ENCODE data around the gene C1orf141.

Gene C1orf141

DNA sequence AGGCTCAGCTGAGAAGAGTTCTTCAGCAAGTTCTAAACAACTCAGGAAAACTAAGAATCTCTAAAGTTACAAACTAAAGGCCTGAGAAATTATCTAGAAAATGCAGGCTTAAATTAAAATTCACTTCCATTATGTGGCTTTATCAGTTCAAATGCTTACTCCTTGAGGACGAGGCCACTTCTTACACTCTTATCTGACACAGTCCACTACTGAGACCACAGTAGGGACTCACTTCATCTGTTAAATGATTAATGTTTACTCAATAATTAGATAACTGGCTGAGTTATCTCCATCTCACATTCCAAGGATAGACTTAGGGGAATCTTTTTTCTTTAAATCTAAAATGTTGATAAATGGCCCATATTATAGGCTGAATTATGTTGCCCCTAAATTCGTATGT, 1.6 kb downstream of the C1orf141 start:
- Mint-ChIP-seq H3K4me1 (peaks cover 4 to 7% of the 10 kb centered on the region in 2 donors), H3K36me3 (peaks cover 0 to 4% of the 10 kb centered on the region in 2 donors), H3K27ac (no peak overlapping the region), H3K4me3 (no peak overlapping the region), H3K27me3 (peaks cover 7 to 9% of the 10 kb centered on the region in 2 donors), H3K9me3 (no peaks in the 10 kb centered on the region)
- ATAC-seq (replicated peaks) (no peak), DNase-seq (no peak)

DNA sequence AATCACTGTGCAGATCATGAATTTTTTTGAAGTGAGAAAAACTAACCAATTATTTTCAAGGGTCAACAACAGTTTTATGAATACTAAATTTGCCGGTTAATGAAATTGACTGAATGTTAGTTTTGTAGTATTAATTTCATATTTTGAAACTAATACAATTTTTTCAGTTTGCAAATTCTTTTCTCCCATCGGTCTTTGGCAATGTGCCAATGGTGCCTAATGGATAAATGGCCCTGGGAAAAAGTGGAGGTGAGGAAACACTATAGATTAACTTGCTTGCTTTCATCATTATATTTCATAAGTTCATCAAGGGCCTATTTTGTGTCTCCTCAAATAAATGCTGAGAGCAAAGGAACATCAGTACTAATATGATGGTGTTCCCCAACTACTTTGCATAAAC, 4.1 kb downstream of the C1orf141 start:
- no peaks in the 10 kb centered on the region for H3K9me3 Mint-ChIP-seq
- peaks cover 0 to 4% of the 10 kb centered on the region in 2 donors for H3K36me3 Mint-ChIP-seq
- no peak overlapping the region for H3K4me3 Mint-ChIP-seq
- H3K27me3 Mint-ChIP-seq, result peaks cover 7 to 9% of the 10 kb centered on the region in 2 donors
- peaks cover 4 to 7% of the 10 kb centered on the region in 2 donors for H3K4me1 Mint-ChIP-seq
- DNase-seq (no peak), ATAC-seq (replicated peaks) (no peak)
- no peak overlapping the region for H3K27ac Mint-ChIP-seq

DNA sequence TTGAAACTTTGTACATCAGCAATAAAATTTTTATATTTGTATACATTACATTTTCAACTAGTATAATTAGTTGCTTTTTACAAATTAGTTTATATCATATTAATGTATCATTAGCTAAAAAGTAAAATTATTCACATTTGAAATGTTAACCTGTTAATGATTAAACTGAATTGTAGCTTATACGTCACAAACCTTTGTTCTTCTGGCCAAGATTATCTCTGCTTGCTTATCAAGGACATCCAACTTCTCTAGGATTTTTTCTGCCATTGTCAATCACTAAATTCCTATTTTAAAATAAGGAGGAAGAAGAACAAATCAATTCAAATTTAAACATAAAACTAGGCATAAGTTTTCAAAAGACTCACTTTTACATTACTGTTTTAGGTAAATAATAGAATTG, 7.8 kb downstream of the C1orf141 start:
- no peaks in the 10 kb centered on the region for H3K36me3 Mint-ChIP-seq
- DNase-seq, result no peak

DNA sequence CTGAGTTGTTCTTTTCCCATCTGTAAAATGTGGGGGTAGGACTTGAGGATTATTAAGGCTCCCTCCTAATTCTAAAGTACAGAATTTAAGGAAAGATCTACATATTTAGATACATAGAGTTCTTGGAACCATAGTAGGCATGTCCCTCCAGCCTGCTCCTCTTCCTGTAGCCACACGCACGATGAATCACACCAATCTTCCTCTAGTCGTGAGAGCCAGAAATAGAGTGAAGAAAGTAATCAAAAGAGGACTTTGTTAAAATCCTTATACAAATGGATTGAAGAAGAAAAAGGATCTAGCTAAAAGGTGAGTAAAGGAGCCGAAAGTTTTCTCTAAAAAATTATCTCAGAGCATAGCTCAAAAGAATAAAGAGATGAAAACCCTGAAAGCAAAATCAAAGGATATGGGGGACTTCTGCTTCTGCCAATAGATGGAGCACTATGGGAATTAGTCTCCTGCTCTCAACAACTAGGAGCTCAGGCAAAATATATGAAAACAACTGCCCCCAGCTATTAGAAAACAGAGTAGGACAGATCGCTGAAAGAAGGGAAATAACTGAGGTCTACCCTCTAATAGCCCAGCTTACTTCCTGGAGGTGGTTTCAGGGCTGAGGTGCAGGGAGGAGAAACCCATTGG, 8.5 kb downstream of the C1orf141 start:
- Mint-ChIP-seq H3K27ac (no peak overlapping the region), H3K9me3 (no peaks in the 10 kb centered on the region), H3K4me1 (no peaks in the 10 kb centered on the region), H3K27me3 (no peaks in the 10 kb centered on the region), H3K4me3 (no peak overlapping the region), H3K36me3 (no peaks in the 10 kb centered on the region)
- DNase-seq (no peak), ATAC-seq (replicated peaks) (no peak)

More for the DNA sequence above, 7.8 kb downstream of the C1orf141 start:
- H3K4me3 Mint-ChIP-seq, result no peak overlapping the region
- H3K4me1 Mint-ChIP-seq, result no peaks in the 10 kb centered on the region
- no peak for ATAC-seq (replicated peaks)
- H3K9me3 Mint-ChIP-seq, result no peaks in the 10 kb centered on the region
- no peak overlapping the region for H3K27ac Mint-ChIP-seq
- no peaks in the 10 kb centered on the region for H3K27me3 Mint-ChIP-seq

DNA sequence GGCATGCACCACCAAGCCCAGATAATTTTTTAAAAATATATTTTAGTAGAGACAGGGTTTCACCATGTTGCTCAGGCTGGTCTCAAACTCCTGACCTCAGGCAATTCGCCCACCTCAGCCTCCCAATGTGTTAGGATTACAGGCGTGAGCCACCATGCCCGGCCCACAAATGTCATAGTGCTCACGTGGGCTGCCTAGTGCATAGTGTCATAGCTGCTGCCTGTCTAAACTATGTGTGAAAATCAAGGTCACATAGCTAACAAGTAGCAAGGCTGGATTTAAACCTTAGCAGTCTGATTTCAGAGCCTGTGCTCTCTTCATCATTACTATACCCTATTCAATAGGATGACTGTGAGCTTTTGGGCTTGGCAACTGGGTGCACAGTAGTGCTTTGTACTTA, 10.3 kb downstream of the C1orf141 start:
- Mint-ChIP-seq H3K9me3 (no peaks in the 10 kb centered on the region), H3K36me3 (no peaks in the 10 kb centered on the region), H3K27me3 (no peaks in the 10 kb centered on the region), H3K4me3 (no peak overlapping the region), H3K27ac (no peak overlapping the region), H3K4me1 (no peaks in the 10 kb centered on the region)
- DNase-seq, result no peak
- ATAC-seq (replicated peaks), result no peak

DNA sequence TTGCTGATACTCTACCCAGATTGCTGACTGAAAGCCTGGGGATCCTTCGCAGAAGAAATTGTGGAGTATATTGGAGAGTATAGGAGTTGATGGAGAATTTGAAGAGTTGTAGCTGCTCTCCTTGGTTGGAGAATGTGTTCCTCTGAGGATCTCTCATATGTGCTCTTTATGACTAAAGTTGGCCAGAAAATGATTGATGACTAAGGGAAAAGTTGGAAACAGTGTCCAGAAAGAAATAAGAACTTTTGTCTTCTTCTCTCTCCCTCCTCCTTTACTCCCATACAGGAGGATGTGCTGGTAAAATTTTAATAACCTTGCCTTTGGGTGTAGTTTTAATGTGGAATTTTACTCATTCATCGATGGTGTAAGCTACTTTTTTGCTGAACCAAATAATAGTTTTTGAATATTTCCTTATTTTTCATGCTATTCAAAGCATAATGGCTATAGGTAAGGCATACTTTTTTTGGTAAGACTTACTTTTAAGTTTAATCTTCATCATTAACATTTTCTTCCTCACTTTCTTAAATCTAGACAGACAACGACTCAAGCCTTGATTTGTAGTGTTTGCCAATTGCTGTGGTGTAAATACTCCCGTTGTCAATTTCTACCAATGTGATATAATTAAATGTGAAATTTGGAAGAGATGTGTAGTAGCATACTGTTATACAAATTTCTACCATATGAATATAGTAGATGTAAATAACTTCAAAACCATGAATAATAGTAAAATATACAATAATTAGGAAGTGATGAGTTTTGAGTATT, 13.7 kb downstream of the C1orf141 start:
- Mint-ChIP-seq H3K4me3 (no peak overlapping the region), H3K27ac (no peak overlapping the region), H3K27me3 (no peaks in the 10 kb centered on the region), H3K9me3 (no peaks in the 10 kb centered on the region), H3K36me3 (no peaks in the 10 kb centered on the region), H3K4me1 (no peaks in the 10 kb centered on the region)
- no peak for DNase-seq
- no peak for ATAC-seq (replicated peaks)

DNA sequence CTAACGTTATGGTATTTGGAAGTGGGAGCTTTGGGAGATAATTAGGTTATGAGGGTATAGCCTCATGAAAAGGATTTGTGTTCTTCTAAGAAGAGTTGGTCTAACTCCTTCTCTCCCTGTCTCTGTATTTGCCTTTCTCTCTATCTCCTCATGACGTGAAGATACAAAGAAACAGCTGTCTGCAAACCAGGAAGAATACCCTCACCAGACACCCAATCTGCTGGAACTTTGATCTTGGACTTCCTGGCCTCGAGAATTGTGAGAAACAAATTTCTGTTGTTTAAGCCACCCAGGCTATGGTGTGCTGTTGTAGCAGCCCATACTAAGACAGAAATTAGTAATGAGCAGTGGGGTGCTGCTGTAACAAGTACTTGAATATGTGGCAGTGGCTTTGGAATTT, 16.1 kb downstream of the C1orf141 start:
- ATAC-seq (replicated peaks), result no peak
- H3K4me1 Mint-ChIP-seq, result no peaks in the 10 kb centered on the region
- no peak for DNase-seq

DNA sequence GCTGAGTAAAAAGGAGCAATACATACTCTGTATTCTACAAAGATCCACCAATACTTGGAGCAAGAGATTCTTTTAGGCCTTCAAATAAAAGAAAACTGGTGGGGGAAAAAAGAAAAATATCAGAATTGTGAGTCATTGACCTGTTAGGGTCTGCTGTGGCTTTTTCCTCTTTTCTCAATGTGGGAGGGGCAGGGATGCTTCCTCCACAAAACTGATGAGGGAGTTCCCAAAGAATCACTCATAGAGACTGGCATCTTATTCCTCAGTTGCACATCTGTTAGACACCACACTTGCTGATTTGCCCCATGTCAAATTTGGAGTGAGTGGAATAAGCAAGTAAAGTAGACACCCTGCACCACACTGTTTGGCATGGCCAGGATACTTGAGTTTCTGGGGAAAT, 16.6 kb downstream of the C1orf141 start:
- no peaks in the 10 kb centered on the region for H3K27me3 Mint-ChIP-seq
- ATAC-seq (replicated peaks) (no peak), DNase-seq (no peak)
- peaks cover 2 to 4% of the 10 kb centered on the region in 2 donors for H3K9me3 Mint-ChIP-seq
- H3K4me3 Mint-ChIP-seq, result no peak overlapping the region
- H3K4me1 Mint-ChIP-seq, result no peaks in the 10 kb centered on the region
- peaks cover 2 to 4% of the 10 kb centered on the region in 2 donors for H3K36me3 Mint-ChIP-seq
- H3K27ac Mint-ChIP-seq, result no peak overlapping the region

More for the DNA sequence above, 16.1 kb downstream of the C1orf141 start:
- Mint-ChIP-seq H3K4me3 (no peak overlapping the region), H3K27ac (no peak overlapping the region), H3K27me3 (no peaks in the 10 kb centered on the region), H3K36me3 (peaks cover 2 to 4% of the 10 kb centered on the region in 2 donors), H3K9me3 (peaks cover 2 to 4% of the 10 kb centered on the region in 2 donors)

DNA sequence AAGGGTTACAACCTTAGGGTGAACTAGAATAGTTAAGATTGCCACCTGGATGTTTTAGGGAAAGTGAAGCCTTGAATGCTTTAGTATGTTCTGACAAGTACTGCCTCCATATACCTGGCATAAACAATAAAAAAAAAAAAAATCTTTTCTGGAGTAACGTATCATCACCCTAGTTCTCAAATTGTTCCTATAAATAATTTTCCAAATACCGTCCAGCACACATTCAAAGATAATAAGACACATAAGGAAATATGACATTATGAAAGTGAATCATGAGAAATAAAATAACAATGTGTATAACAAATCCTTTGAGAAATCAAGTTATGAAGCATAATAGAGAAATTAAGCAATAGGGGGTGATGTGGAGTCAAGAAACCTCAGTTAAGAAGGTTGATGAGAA, 20.6 kb downstream of the C1orf141 start:
- DNase-seq (no peak), ATAC-seq (replicated peaks) (no peak)
- H3K9me3 Mint-ChIP-seq, result peaks cover 2 to 4% of the 10 kb centered on the region in 2 donors
- H3K36me3 Mint-ChIP-seq, result peaks cover 2 to 4% of the 10 kb centered on the region in 2 donors
- H3K4me3 Mint-ChIP-seq, result no peak overlapping the region
- no peaks in the 10 kb centered on the region for H3K27me3 Mint-ChIP-seq
- no peak overlapping the region for H3K27ac Mint-ChIP-seq
- H3K4me1 Mint-ChIP-seq, result peaks cover 9 to 24% of the 10 kb centered on the region in 2 donors

DNA sequence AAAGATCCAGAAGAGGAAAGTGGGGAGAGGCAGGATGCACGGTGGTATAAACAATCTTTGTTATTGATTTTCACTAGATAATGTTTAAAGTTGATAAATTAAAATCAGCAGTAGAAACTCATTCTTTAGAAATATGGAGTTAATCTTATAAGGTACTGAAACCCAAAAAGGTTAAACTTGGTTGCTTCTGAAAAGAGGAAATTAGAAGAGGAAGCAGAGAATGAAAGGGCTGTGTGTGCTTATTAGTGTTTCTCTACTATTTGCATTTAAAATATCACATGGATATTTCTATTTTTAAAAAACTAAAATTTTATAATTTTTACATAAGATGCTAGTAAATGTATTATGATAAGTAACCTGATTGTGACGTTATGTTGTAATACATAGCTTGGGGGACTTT, 24.4 kb downstream of the C1orf141 start:
- Mint-ChIP-seq H3K9me3 (peaks cover 2 to 4% of the 10 kb centered on the region in 2 donors), H3K27ac (no peak overlapping the region)
- ATAC-seq (replicated peaks), result peak; percentile 73

DNA sequence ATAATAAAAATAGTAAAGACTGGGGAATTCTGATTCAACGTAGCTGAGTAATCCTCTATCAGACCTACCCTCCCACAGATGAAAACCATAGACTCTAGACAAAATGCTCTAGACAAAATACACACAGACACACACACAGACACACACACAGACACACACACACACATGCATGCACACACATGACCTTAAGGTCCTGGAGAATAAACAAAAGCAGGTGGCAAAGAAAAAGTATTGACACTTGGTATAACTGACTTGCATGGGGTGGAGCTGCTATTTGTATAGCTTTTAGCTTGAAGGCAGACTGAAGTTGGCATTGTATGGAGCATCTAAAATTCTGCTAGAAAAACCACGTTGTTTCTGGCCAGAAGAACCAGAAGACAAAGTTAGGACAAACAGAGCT, 29.3 kb downstream of the C1orf141 start:
- no peak overlapping the region for H3K4me3 Mint-ChIP-seq
- no peak overlapping the region for H3K27ac Mint-ChIP-seq
- ATAC-seq (replicated peaks) (no peak), DNase-seq (no peak)
- peaks cover 7 to 24% of the 10 kb centered on the region in 2 donors for H3K4me1 Mint-ChIP-seq
- H3K36me3 Mint-ChIP-seq, result no peaks in the 10 kb centered on the region
- no peaks in the 10 kb centered on the region for H3K27me3 Mint-ChIP-seq
- H3K9me3 Mint-ChIP-seq, result no peaks in the 10 kb centered on the region

More for the DNA sequence above, 24.4 kb downstream of the C1orf141 start:
- Mint-ChIP-seq H3K4me1 (peaks cover 11 to 36% of the 10 kb centered on the region in 2 donors), H3K4me3 (peak overlapping the region in 1 of 2 donors; percentile 51), H3K27me3 (no peaks in the 10 kb centered on the region), H3K36me3 (peaks cover 2 to 4% of the 10 kb centered on the region in 2 donors)
- no peak for DNase-seq

DNA sequence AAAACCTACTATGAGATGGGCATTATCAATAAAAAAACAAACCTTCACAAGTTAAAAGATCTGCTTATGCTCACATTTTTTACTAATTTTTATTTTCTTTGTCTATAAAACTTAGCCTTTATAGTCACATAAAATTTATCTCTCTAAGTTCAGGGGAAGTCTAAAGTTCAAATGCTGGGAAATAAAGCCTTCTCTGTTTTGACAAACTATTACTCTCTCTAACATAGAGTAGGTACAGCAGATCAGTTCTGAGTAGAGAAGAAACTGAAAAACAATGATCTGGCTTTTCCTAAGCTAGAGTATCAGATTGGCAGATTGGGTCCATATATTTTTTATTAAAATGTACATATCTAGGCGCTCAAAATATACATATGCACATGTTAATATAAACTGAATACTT, 31.2 kb downstream of the C1orf141 start:
- H3K9me3 Mint-ChIP-seq, result no peaks in the 10 kb centered on the region
- DNase-seq, result no peak
- H3K4me3 Mint-ChIP-seq, result no peak overlapping the region
- peaks cover 2 to 10% of the 10 kb centered on the region in 2 donors for H3K4me1 Mint-ChIP-seq
- no peaks in the 10 kb centered on the region for H3K36me3 Mint-ChIP-seq
- ATAC-seq (replicated peaks), result no peak
- no peak overlapping the region for H3K27ac Mint-ChIP-seq
- no peaks in the 10 kb centered on the region for H3K27me3 Mint-ChIP-seq

DNA sequence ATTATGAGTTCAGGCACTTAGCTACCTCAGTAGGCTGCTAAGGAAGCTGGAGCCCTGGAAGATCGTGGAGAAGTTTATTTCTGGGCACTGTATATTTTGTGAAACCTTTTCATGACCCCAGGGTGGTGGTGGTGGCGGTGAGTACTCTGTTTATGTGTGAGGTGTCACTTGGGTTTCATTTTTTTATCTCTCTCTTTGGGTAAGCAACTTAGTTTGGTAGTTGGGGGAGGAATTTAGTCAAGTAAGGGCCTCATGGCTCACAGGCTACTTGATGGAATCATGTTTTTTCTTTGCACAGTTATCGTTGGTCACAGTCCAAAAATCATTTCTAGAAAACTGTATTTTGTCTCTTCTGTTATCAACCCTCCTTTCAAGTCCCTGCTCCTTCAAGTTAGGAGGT, 33.9 kb downstream of the C1orf141 start:
- Mint-ChIP-seq H3K27me3 (no peaks in the 10 kb centered on the region), H3K4me3 (no peak overlapping the region), H3K27ac (no peak overlapping the region), H3K36me3 (no peaks in the 10 kb centered on the region), H3K4me1 (no peaks in the 10 kb centered on the region), H3K9me3 (no peaks in the 10 kb centered on the region)
- ATAC-seq (replicated peaks) (no peak), DNase-seq (no peak)

DNA sequence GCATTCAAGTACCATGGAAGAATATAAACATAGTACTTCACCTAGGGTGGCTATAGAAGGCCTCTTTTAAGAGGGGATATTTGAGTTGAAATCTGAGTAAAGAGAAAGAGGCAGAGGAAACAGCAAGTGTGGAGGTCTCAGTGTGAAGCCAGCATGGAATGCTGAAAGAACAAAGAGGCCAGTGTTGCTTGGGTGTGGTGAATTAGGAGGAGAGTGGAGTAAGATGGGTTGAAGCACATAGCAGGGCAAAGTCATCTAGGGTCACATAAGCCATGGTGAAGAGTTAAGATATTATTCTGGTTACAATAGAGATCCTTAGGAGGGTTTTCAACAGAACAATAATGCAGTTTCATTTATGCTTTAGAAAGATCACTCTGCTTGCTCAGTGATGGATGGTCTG, 37.5 kb downstream of the C1orf141 start:
- Mint-ChIP-seq H3K4me1 (no peaks in the 10 kb centered on the region), H3K9me3 (no peaks in the 10 kb centered on the region), H3K4me3 (no peak overlapping the region), H3K27me3 (no peaks in the 10 kb centered on the region), H3K36me3 (no peaks in the 10 kb centered on the region), H3K27ac (no peak overlapping the region)
- DNase-seq (no peak), ATAC-seq (replicated peaks) (no peak)

DNA sequence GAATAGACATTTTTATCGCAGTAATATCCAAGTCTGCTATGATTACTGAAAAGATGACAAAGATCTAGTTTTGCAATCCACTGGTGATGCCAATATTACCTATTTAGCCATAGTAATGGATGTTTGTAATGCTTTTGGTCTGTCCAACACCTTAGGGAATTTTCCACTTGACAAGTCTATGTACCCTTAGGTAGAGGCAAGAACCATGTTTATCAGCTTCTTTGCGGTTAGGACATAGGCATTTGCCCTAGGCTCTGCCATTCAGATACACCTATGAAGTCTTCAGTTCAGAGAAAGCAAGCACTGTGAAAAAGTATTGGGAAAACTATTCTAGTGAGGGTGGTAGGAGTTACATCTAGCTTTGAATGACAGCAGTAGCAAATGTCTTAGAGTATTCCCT, 40.6 kb downstream of the C1orf141 start:
- H3K27ac Mint-ChIP-seq, result no peak overlapping the region
- H3K36me3 Mint-ChIP-seq, result no peaks in the 10 kb centered on the region
- H3K4me1 Mint-ChIP-seq, result no peaks in the 10 kb centered on the region
- DNase-seq (no peak), ATAC-seq (replicated peaks) (no peak)
- H3K4me3 Mint-ChIP-seq, result no peak overlapping the region
- H3K9me3 Mint-ChIP-seq, result no peaks in the 10 kb centered on the region
- no peaks in the 10 kb centered on the region for H3K27me3 Mint-ChIP-seq
